ENCODE results near the gene PLCB4.
"Not testable (repeated sequence)": the region's sequence is repeated elsewhere in the genome, so short reads cannot be mapped to it uniquely, and the experiment has no call there.

The PLCB4 gene

DNA sequence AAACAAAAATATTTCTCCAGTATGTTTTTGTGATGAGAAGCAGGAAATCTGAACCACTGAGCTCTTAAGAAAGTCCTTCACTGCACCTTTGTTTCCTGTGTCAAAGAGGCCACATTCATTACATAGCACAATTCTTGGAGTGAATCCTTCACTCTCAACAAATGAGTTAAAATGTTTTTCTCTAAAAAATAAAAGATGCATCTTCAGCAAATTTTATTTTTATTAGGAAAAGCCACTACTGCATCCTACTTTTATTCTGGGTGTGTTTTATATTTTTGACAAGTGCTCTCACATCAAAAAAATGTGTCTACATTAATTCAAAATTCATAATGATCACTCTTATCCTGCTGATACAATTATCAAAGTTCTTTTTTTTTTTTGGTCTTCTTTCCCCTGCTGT lies 76.3 kb downstream of the PLCB4 start:
- DNase-seq: no peak

GRCh38 chr20:9146649-9147048 lies 77.8 kb downstream of the PLCB4 start:
- DNase-seq: no peak

DNA sequence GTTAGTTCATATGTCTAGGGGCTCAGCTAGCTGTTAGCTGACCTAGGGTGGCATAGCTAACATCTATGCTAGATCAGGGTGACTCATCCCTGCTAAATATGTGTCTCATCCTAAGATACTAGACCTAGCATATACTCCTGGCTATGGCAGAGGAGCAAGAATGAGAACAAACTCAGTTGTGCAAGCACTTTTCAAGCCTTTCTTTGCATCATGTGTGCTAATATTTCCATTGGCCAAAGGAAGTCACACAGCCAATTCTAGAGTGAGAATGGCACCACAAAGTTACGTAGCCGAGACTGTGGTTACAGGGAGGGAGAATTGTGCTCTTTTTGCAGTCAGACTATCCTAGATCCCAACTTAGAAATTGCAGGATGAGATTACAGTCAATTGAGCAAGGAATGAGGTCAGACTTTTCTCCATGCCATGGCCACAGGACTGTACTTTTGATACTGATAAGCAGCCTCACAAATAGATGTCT lies 78.7 kb downstream of the PLCB4 start:
- no peak for DNase-seq

- DNase-seq: no peak
These were observed 79.4 kb downstream of the PLCB4 start for GRCh38 chr20:9148291-9148690.

GRCh38 chr20:9149087-9149486 lies 80.2 kb downstream of the PLCB4 start:
- DNase-seq: no peak

GRCh38 chr20:9149796-9150195 lies 80.9 kb downstream of the PLCB4 start:
- no peak for DNase-seq

- no peak for DNase-seq
These were observed 81.8 kb downstream of the PLCB4 start for GRCh38 chr20:9150679-9151078.

DNA sequence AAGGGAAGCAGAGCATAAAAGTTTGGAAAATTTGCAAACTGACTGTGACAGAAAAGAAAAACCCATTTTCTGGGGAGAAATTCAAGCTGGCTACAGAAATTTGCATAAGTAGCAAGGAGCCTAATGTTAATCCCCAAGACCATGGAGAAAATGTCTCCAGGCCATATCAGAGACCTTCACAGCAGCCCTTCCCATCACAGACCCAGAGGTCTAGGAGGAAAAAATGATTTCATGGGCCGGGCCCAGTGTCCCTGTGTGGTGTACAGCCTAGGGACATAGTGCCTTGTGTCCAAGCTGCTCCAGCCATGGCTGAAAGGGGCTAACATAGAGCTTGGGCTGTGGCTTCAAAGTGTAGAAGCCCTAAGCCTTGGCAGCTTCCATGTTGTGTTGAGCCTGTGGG lies 83.3 kb downstream of the PLCB4 start:
- DNase-seq: not testable (repeated sequence)

GRCh38 chr20:9154464-9155024 lies 85.7 kb downstream of the PLCB4 start:
- DNase-seq: no peak

DNA sequence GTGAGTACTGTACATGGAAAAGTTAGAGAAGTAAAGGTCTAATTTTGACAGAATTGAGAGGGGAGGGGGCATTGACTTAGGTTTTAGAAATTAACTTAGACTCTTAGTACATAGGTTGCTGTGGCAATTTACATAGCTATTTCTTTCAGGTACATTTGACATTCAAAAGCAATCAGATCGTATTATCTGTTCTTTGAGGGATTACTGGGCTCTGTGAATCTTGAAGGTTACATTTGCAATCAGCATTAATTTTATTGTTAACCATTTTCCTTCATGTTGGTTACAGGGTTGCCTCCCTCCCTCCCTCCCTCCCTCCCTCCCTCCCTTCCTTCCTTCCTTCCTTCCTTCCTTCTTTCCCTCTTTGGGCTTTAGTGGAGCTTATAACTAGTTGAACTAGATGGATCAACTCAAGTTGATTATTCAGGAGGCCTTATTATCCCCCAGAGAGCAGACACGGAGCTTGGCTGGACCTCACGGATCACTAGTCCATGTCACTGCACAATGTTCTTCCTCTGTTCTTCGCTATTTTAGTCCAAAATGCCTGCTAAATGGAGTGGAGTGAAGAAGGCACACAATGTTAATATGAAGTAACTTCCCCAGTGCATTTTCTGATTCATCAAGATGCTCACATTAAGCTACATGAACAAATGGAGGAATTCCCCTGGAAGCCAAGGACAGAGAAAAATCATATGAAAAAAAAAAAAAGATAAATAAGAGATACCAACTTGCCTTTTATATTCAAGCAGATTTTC lies 87.8 kb downstream of the PLCB4 start:
- DNase-seq: no peak

DNA sequence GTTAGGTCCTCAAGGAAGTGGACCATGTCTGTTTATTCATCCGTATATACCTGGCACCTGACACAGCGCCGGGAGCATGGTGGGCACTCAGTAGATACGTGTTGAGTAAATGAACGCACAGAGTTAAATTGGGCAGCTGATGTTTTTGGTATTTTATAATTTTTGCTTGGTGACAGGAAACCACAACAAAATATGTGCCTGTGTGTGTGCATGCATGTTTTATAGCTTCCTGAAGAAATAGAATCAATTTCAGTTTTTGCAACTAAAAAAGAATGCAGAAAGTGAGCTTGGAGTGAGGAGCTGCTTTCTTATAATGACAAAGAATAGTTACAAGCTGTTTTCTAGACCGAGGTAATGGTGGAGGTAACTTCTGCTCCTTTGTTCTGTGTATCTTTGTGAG lies 91.4 kb downstream of the PLCB4 start:
- no peak for DNase-seq

DNA sequence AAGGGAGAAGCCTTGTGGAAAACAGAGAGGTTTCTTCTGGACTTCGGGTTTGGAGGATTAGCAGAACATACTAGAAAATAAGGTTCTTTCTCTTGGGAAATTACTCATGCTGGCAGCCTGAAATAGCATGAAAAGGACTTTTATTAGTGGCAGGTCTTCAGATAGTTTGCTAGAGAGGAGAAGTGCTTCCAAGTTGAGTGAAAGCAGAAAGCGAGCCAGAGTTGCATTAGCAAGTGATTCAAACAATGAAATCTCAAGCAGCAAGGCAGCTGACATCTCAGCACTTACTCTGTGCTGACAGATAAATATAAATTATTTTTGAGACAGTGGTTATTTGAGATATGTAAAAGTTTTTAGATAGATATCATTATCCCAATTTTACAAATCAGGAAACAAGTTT lies 91.9 kb downstream of the PLCB4 start:
- DNase-seq: no peak

- DNase-seq: no peak
These were observed 92.4 kb downstream of the PLCB4 start for GRCh38 chr20:9161311-9161710.

DNA sequence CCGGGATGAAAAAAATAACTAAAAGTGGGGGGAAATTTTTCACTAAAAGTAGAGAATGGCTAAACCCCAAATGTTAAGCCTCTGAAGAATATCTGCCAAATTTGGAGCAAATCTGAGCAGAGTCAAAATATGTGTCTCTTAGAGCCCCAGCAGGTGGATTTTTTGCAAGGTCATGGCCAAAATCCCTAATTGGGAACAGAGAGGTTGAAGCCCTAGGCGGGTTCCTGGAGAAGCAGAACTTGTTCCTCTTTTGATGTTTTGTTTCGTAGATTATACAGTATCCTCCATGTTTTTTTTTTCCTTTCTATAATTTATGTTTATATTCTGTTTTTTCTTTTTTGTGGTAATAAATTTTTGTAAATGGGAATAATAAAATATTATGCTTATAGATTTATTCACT lies 94.4 kb downstream of the PLCB4 start:
- no peak for DNase-seq

DNA sequence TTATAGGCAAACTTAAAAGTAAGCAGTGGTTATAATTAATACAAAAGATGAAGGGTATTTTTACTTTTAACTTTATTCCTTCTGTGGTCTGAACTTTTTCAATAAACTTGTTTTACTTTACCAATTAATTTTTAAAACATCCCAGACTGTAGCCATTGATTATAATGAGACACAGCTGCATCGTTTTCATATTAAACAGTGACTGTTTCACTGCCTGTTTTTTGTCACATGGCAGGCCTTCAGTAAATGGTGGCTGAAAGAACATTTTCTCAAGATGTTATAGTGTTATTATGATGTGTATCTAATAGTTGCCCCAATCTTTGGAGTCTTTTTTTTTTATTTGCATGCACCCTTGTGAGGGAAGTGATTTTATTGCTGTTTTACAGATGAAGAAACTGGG lies 95.1 kb downstream of the PLCB4 start:
- no peak for DNase-seq

DNA sequence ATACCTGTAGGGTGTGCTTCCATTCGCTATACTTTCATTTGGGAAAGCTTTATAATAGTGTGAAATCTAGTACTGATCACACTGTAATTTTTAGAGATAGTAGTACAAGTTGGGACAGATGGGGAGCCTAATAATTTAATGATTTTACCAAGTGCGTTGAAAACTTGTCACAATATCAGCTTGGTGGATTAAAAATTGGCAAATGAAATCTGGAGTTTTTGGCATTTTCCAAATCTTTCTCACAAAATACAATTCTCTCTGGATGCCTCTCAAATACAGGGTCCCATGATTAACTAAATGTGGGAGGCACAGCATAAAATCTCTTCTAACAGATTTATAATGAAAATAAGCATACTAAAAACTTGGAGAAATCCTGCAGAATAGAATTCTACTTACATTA lies 96.4 kb downstream of the PLCB4 start:
- DNase-seq: no peak

DNA sequence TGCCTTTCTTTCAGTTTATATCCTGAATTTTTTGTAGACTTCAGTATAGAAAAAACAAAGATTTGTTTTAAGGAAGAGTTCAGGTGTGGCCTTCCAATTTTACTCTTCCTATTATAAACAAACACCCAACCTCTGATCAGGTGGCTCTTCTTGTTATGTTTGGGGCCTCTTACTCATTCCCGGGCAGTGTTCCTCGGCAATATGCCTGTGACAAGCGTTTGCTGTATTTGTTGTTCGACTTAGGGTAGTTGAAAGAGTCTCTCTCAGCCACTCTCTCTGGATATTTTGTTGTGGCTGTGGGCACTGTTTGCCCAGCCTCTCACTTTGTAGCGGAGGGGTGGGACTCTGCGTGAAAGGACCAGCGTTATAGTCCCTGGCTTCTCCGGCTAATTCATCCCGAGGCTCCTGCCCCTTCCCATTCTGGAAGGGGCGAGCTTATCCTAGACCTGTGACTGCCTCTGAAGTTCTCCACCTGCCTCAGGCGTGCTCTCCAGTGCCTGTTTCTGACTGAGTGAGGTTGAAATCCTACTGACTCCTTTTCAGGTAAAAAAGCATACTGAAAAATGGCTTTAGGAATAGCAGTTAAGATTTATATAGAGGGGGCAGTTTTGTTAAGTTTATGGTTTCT lies 97.4 kb downstream of the PLCB4 start:
- no peak for DNase-seq

GRCh38 chr20:9169409-9169808 lies 100.5 kb downstream of the PLCB4 start:
- no peak for DNase-seq

GRCh38 chr20:9172851-9173250 lies 104.0 kb downstream of the PLCB4 start:
- no peak for DNase-seq

GRCh38 chr20:9177278-9177677 lies 108.4 kb downstream of the PLCB4 start:
- no peak for DNase-seq

GRCh38 chr20:9179193-9179802 lies 110.4 kb downstream of the PLCB4 start:
- no peak for DNase-seq

- DNase-seq: no peak
These were observed 111.0 kb downstream of the PLCB4 start for GRCh38 chr20:9179867-9180266.

DNA sequence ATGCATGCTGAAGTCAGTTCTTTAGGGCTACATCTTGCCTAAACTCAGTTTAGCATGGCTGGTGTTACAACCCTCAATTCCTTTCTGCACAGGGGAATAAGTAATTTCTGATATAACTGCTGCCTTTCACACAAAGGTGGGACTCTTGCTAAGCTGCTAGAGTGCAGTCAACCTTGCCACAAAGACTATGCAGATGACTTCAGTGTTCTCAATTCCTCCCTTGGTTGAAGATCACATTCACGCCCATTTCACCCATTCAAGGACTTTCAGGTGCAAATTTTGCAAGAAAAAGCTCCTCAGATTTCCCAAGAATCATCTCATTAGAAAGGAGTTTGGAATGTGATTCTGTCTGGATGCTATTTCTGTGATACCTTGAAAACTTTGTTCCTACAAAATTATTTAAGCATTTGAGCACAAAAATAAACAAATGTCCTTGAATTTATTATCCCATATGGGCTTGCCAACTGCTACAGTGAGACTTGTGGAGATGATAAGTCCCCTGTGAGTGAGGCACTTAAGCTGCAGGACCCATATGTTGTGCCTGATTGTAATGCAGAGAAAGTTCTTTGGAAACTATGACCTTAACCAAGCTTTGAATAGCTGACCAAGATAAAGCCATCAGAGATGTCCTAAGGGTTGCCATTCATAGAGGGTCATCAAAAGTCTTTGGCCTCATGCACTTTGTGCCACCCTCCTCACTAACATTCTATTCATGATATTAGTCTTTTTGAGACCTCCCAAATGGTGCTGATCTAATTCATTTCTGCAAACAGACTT lies 111.8 kb downstream of the PLCB4 start:
- DNase-seq: no peak

All from GF-D8 (cell line).